Hepatocyte (in vitro differentiated cells): ENCODE data around the gene SAP130.

Source experiments
- CTCF ChIP-seq: fragments of 200-600 bp; sonication (generic); IDR thresholded peaks from 2 replicates; pipeline ENCODE4 v1.5.1; 2016; ENCODE audit warnings: antibody characterized with exemption, mild to moderate bottlenecking; ENCODE audit not compliant: poor library complexity
- EZH2 ChIP-seq: fragments of 200-600 bp; sonication (generic); IDR thresholded peaks from 2 replicates; pipeline ENCODE4 v1.6.1; 2016; ENCODE audit warnings: antibody characterized with exemption, mild to moderate bottlenecking, borderline replicate concordance
- EZH2phosphoT487 ChIP-seq: fragments of 200-600 bp; sonication (generic); IDR thresholded peaks from one replicate; pipeline ENCODE4 v1.6.1; 2018; ENCODE audit warnings: antibody characterized with exemption, mild to moderate bottlenecking, low read depth, moderate library complexity; ENCODE audit not compliant: unreplicated experiment, severe bottlenecking

GRCh38 chr2:127942002-127942401 lies 85.9 kb downstream of the SAP130 start:
- no peak for TF ChIP-seq CTCF
- no peak for TF ChIP-seq EZH2phosphoT487
- TF ChIP-seq EZH2 = no peak
